Endothelial cell of umbilical vein (primary cell): ENCODE data around the gene DRP2. TPM values are rescaled to one million over a fixed set of nuclear protein-coding genes. Genes with fewer than 3 reads are reported as not detected.

Source experiments
- BruUV-seq: library from RNA; stranded (reverse); fragments of 400-500 nt; replicated peaks from 2 replicates; lab custom pipeline; 2021; lab: Mats Ljungman, UMichigan
- CTCF ChIA-PET: fragments of 300-600, 350-600 bp; sonication (Branson Sonifier 250); formaldehyde crosslinking; loops from one replicate; lab custom pipeline; 2021; ENCODE audit warnings: antibody characterized with exemption, inconsistent platforms; lab: Charles Lee
- POLR2A ChIA-PET: fragments of 300-600, 350-600 bp; sonication (Branson Sonifier 250); formaldehyde crosslinking; loops from one replicate; lab custom pipeline; 2021; ENCODE audit warnings: antibody characterized with exemption, inconsistent platforms; lab: Charles Lee
- DNase-seq: peaks from one replicate; pipeline ENCODE4 v3.0.0-alpha.2; 2011; ENCODE audit warnings: low read depth, low spot score
- FAIRE-seq: peaks from 2 replicates; lab custom pipeline; 2011; peaks lifted over from hg19 to GRCh38; lab: Jason Lieb, UNC
- H2AFZ ChIP-seq: 2 replicates; pipeline ENCODE4 v1.6.0; 2012; ENCODE audit warnings: low read depth, low read length, control low read depth, inconsistent platforms
- H3K27ac ChIP-seq: 2 replicates; pipeline ENCODE4 v1.5.1; 2011; ENCODE audit warnings: low read depth, mild to moderate bottlenecking, control low read depth, low read length, moderate library complexity; ENCODE audit not compliant: insufficient read depth
- H3K27me3 ChIP-seq, 2 experiments: 2 replicates each; pipeline versions ENCODE4 v1.6.0 to v1.6.1; 2011; ENCODE audit warnings: low read length in 2 of 2, mixed read lengths in 1 of 2; ENCODE audit not compliant: control insufficient read depth in 2 of 2, insufficient read depth in 2 of 2
- H3K36me3 ChIP-seq, 2 experiments: 2 replicates in 1 of 2; 3 replicates in 1 of 2; pipeline ENCODE4 v1.5.1; 2011; ENCODE audit warnings: low read length in 2 of 2, mild to moderate bottlenecking in 1 of 2, moderate library complexity in 1 of 2; ENCODE audit not compliant: control insufficient read depth in 2 of 2, insufficient read depth in 2 of 2; ENCODE audit errors: extremely low read depth in 1 of 2
- H3K4me1 ChIP-seq: 3 replicates; pipeline ENCODE4 v1.5.1; 2011; ENCODE audit warnings: mild to moderate bottlenecking, low read length; ENCODE audit not compliant: control insufficient read depth, insufficient read depth; ENCODE audit errors: extremely low read depth
- H3K4me2 ChIP-seq: 2 replicates; pipeline ENCODE4 v1.6.1; 2011; ENCODE audit warnings: low read length, control low read depth, mixed read lengths; ENCODE audit not compliant: insufficient read depth
- H3K4me3 ChIP-seq, 3 experiments: fragments of 200-600 bp in 1 of 3; sonication (generic), shearing (Covaris generic) in 1 of 3; replicated peaks in 1 of 3; 2 replicates each; pipeline ENCODE4 v1.5.1; 2011 to 2016; ENCODE audit warnings: control low read depth in 3 of 3, low read length in 3 of 3, mild to moderate bottlenecking in 2 of 3, inconsistent platforms in 1 of 3, low read depth in 1 of 3, moderate library complexity in 1 of 3; ENCODE audit not compliant: insufficient read depth in 1 of 3
- H3K79me2 ChIP-seq: 2 replicates; pipeline ENCODE4 v1.6.0; 2012; ENCODE audit warnings: low read length, inconsistent platforms; ENCODE audit not compliant: control insufficient read depth, insufficient read depth
- H3K9ac ChIP-seq: replicated peaks from 2 replicates; pipeline ENCODE3; 2011; ENCODE audit warnings: low read length, control low read depth; ENCODE audit not compliant: insufficient read depth; ENCODE audit errors: extremely low read depth
- H3K9me1 ChIP-seq: replicated peaks from 3 replicates; pipeline ENCODE4 v1.6.0; 2011; ENCODE audit warnings: mild to moderate bottlenecking, low read length; ENCODE audit not compliant: control insufficient read depth, insufficient read depth; ENCODE audit errors: extremely low read depth
- H3K9me3 ChIP-seq: replicated peaks from 2 replicates; pipeline ENCODE4 v1.5.1; 2012; ENCODE audit warnings: low read length, inconsistent platforms; ENCODE audit not compliant: control insufficient read depth, insufficient read depth
- H4K20me1 ChIP-seq: replicated peaks from 2 replicates; pipeline ENCODE3; 2011; ENCODE audit warnings: mild to moderate bottlenecking, low read length; ENCODE audit not compliant: control insufficient read depth, insufficient read depth; ENCODE audit errors: extremely low read depth
- EZH2 ChIP-seq: IDR thresholded peaks from 2 replicates; pipeline ENCODE4 v1.6.1; 2012; ENCODE audit warnings: borderline replicate concordance, low read depth, mild to moderate bottlenecking, moderate library complexity, low read length, inconsistent platforms; ENCODE audit not compliant: severe bottlenecking
- FOS ChIP-seq: IDR thresholded peaks from 2 replicates; pipeline ENCODE4 v1.6.1; 2011; ENCODE audit warnings: mild to moderate bottlenecking, low read length, moderate library complexity, borderline replicate concordance; ENCODE audit not compliant: insufficient read depth
- GATA2 ChIP-seq: IDR thresholded peaks from 2 replicates; pipeline ENCODE4 v1.7.0; 2011; ENCODE audit warnings: low read depth, mild to moderate bottlenecking, moderate library complexity, mixed read lengths, low read length; ENCODE audit not compliant: insufficient read length, insufficient read depth
- JUN ChIP-seq: IDR thresholded peaks from 2 replicates; pipeline ENCODE4 v1.6.1; 2011; ENCODE audit warnings: borderline replicate concordance, low read depth; ENCODE audit not compliant: insufficient read length, insufficient read depth
- MYC ChIP-seq: IDR thresholded peaks from one replicate; pipeline ENCODE4 v1.6.1; 2011; ENCODE audit warnings: mild to moderate bottlenecking, low read depth, low read length
- POLR2A ChIP-seq: IDR thresholded peaks from 2 replicates; pipeline ENCODE4 v1.6.1; 2012; ENCODE audit warnings: low read depth, mild to moderate bottlenecking, control low read depth, low read length
- POLR2AphosphoS5 ChIP-seq: IDR thresholded peaks from 2 replicates; pipeline ENCODE4 v1.6.1; 2012; ENCODE audit warnings: low read depth, mild to moderate bottlenecking, control low read depth, low read length, moderate library complexity; ENCODE audit not compliant: insufficient read depth
- dilution Hi-C: fragments of 300-500 bp; cut with MboI; formaldehyde crosslinking; loops from one replicate; pipeline ENCODE4 v1.15.0; 2019; ENCODE audit warnings: low sequenced_read_pairs; ENCODE audit not compliant: extremely low pct_ligation_motif_present
- intact Hi-C: fragments of 100-400 bp; cut with micrococcal nuclease; formaldehyde crosslinking; loops from one replicate; pipeline ENCODE4 v1.10.0; 2022
- polyA plus RNA-seq, 4 experiments: library from polyadenylated mRNA; depleted of rRNA in 3 of 4; stranded (reverse) in 3 of 4; unstranded in 1 of 4; fragments of >200 nt; gene quantifications; 2 replicates each; pipeline versions ENCODE4 v1.2.1 to v1.2.3, GENCODE V29; 2011 to 2012; ENCODE audit warnings: missing spikeins in 1 of 4
- total RNA-seq: library from RNA; stranded (reverse); gene quantifications from 2 replicates; pipeline ENCODE4 v1.2.3, GENCODE V29; 2021
- TF ChIP-seq, protein P1 (sequence below), 2 donors: IDR thresholded peaks; 1 replicate in 1 of 2; 2 replicates in 1 of 2; pipeline ENCODE4 v1.5.1; 2011; ENCODE audit warnings: low read length in 2 of 2, mild to moderate bottlenecking in 2 of 2, moderate library complexity in 2 of 2, control low read depth in 1 of 2, inconsistent platforms in 1 of 2, low read depth in 1 of 2; ENCODE audit not compliant: insufficient read depth in 1 of 2; ENCODE audit errors: extremely low read depth in 1 of 2
- TF ChIP-seq, protein P2 (sequence below): IDR thresholded peaks from 2 replicates; pipeline ENCODE4 v1.6.1; 2011; ENCODE audit not compliant: insufficient read depth, insufficient read length

The DRP2 gene
- total and polyA plus RNA-seq, 2 donors (not counting 3 experiments of a cell fraction or from before 2014, with no cell fraction given) = 0.17 to 0.31 TPM

DNA sequence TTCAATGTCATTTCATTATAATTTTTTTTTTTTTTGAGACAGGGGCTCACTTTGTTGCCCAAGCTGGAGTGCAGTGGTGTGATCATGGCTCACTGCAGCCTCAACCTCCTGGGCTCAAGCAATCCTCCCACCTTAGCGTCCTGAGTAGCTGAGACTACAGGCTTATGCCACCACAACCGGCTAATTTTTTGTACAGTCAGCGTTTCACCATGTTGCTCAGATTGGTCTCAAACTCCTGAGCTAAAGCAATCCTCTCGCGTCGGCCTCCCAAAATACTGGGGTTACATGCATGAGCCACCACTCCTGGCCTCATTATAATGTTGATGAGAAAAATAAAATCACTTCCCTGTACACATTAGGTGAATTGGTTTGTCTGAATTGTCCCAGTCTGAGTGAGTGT is 54.6 kb downstream of the DRP2 start:
- Histone ChIP-seq H3K79me2 (no peaks in the 10 kb centered on the region), H3K9me3 (no peaks in the 10 kb centered on the region), H4K20me1 (no peaks in the 10 kb centered on the region), H3K4me3 (no peak overlapping the region), H3K36me3 (no peaks in the 10 kb centered on the region), H3K4me1 (no peaks in the 10 kb centered on the region), H3K9ac (no peak overlapping the region), H3K27me3 (no peaks in the 10 kb centered on the region), H3K27ac (no peak overlapping the region), H3K4me2 (no peak overlapping the region), H3K9me1 (no peaks in the 10 kb centered on the region), H2AFZ (no peak overlapping the region)
- CTCF ChIA-PET = no interaction called here
- DNase-seq (no peak), FAIRE-seq (no peak)
- no peak for TF ChIP-seq POLR2AphosphoS5
- TF ChIP-seq JUN = no peak
- TF ChIP-seq MYC = no peak
- TF ChIP-seq POLR2A = no peak
- no peak for TF ChIP-seq EZH2
- no peak for TF ChIP-seq FOS
- TF ChIP-seq, protein P1, sequence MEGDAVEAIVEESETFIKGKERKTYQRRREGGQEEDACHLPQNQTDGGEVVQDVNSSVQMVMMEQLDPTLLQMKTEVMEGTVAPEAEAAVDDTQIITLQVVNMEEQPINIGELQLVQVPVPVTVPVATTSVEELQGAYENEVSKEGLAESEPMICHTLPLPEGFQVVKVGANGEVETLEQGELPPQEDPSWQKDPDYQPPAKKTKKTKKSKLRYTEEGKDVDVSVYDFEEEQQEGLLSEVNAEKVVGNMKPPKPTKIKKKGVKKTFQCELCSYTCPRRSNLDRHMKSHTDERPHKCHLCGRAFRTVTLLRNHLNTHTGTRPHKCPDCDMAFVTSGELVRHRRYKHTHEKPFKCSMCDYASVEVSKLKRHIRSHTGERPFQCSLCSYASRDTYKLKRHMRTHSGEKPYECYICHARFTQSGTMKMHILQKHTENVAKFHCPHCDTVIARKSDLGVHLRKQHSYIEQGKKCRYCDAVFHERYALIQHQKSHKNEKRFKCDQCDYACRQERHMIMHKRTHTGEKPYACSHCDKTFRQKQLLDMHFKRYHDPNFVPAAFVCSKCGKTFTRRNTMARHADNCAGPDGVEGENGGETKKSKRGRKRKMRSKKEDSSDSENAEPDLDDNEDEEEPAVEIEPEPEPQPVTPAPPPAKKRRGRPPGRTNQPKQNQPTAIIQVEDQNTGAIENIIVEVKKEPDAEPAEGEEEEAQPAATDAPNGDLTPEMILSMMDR (IDR thresholded peaks at IDR 0.05; ENCODE audit: extremely low read depth in 1 of 2, insufficient read depth in 1 of 2, low read depth in 1 of 2, low read length in 2 of 2) = no peak
- TF ChIP-seq, protein P2, sequence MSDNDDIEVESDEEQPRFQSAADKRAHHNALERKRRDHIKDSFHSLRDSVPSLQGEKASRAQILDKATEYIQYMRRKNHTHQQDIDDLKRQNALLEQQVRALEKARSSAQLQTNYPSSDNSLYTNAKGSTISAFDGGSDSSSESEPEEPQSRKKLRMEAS = no peak
- no peak for TF ChIP-seq GATA2
- intact Hi-C loops = no loop called here
- POLR2A ChIA-PET = no interaction called here
- dilution Hi-C loops = no loop called here
- no TSS peak for BruUV-seq
